ENCODE results near the gene C6orf47.

The C6orf47 gene

GRCh38 chr6:31632279-31632946 is 28.2 kb downstream of the C6orf47 start:
- DNase-seq: no peak

GRCh38 chr6:31631681-31632278 is 28.8 kb downstream of the C6orf47 start:
- no peak for DNase-seq

- no peak for DNase-seq
Measured at GRCh38 chr6:31631209-31631608, 29.4 kb downstream of the C6orf47 start.

GRCh38 chr6:31630177-31630934 is 30.2 kb downstream of the C6orf47 start:
- no peak for DNase-seq

- DNase-seq: no peak
Measured at GRCh38 chr6:31629014-31629413, 31.6 kb downstream of the C6orf47 start.

- no peak for DNase-seq
Measured at GRCh38 chr6:31627690-31628287, 32.8 kb downstream of the C6orf47 start.

- DNase-seq: no peak
Measured at GRCh38 chr6:31626952-31627351, 33.6 kb downstream of the C6orf47 start.

GRCh38 chr6:31624070-31624469 is 36.5 kb downstream of the C6orf47 start:
- DNase-seq: no peak

GRCh38 chr6:31622684-31623091 is 37.9 kb downstream of the C6orf47 start:
- DNase-seq: no peak

GRCh38 chr6:31621991-31622390 is 38.6 kb downstream of the C6orf47 start:
- no peak for DNase-seq

GRCh38 chr6:31621320-31621939 is 39.1 kb downstream of the C6orf47 start:
- no peak for DNase-seq

GRCh38 chr6:31620586-31621319 is 39.8 kb downstream of the C6orf47 start, which contains the start of gene PRRC2A:
TSS of gene PRRC2A (plus strand) at chr6:31620715. CDS start at chr6:31622790, 2,075 bp downstream.
- no peak for DNase-seq

- DNase-seq: peak; percentile 99
Measured at GRCh38 chr6:31619805-31620585, 40.6 kb downstream of the C6orf47 start.

GRCh38 chr6:31617010-31617409 is 43.6 kb downstream of the C6orf47 start:
- DNase-seq: no peak

- peak; percentile 38 for DNase-seq
Measured at GRCh38 chr6:31615748-31616147, 44.8 kb downstream of the C6orf47 start.

GRCh38 chr6:31614684-31615578 is 45.6 kb downstream of the C6orf47 start, which contains the start of gene AIF1:
TSS of gene AIF1 (plus strand) at chr6:31615234. CDS start at chr6:31615330, 96 bp downstream.
- DNase-seq: peak; percentile 25

GRCh38 chr6:31614075-31614619 is 46.4 kb downstream of the C6orf47 start:
- DNase-seq: peak; percentile 38

GRCh38 chr6:31610968-31611367 is 49.6 kb downstream of the C6orf47 start:
- DNase-seq: no peak

GRCh38 chr6:31609519-31610406 is 50.8 kb downstream of the C6orf47 start:
- no peak for DNase-seq
